HL-60 (cell line): ENCODE measurements around the gene LIG4.

ENCODE experiments used
- DNase-seq, 2 experiments: peaks; one replicate each; pipeline ENCODE4 v3.0.0-alpha.2; 2010 to 2020; ENCODE audit warnings: low read depth in 1 of 2, low spot score in 1 of 2
- H3K27ac ChIP-seq: fragments of 250-450 bp; sonication (Bioruptor Pico); replicated peaks from 2 replicates; pipeline ENCODE4 v1.5.1; 2020; ENCODE audit warnings: mild to moderate bottlenecking, moderate library complexity
- H3K27me3 ChIP-seq: fragments of 250-450 bp; sonication (Bioruptor Pico); 2 replicates; pipeline ENCODE4 v1.5.1; 2021; ENCODE audit warnings: mild to moderate bottlenecking, moderate library complexity; ENCODE audit not compliant: insufficient read depth, poor library complexity, severe bottlenecking
- H3K4me3 ChIP-seq: replicated peaks from 2 replicates; pipeline ENCODE4 v1.5.1; 2011; ENCODE audit warnings: mild to moderate bottlenecking, control low read depth, low read length; ENCODE audit not compliant: insufficient read depth
- GABPA ChIP-seq: IDR thresholded peaks from 2 replicates; pipeline ENCODE4 v1.6.1; 2012; ENCODE audit warnings: low read depth
- POLR2AphosphoS5 ChIP-seq: IDR thresholded peaks from 2 replicates; pipeline ENCODE4 v1.6.1; 2012; ENCODE audit warnings: low read depth
- SPI1 ChIP-seq: IDR thresholded peaks from 2 replicates; pipeline ENCODE4 v1.6.1; 2012; ENCODE audit warnings: low read depth, mild to moderate bottlenecking, borderline replicate concordance
- TF ChIP-seq, protein P1 (sequence below): IDR thresholded peaks from one replicate; pipeline ENCODE4 v1.5.1; 2011; ENCODE audit warnings: low read length, control low read depth, inconsistent platforms; ENCODE audit not compliant: insufficient read depth
- TF ChIP-seq, protein P2 (sequence below): IDR thresholded peaks from 2 replicates; pipeline ENCODE4 v1.6.1; 2012; ENCODE audit warnings: low read depth; ENCODE audit not compliant: insufficient replicate concordance

LIG4 gene

DNA sequence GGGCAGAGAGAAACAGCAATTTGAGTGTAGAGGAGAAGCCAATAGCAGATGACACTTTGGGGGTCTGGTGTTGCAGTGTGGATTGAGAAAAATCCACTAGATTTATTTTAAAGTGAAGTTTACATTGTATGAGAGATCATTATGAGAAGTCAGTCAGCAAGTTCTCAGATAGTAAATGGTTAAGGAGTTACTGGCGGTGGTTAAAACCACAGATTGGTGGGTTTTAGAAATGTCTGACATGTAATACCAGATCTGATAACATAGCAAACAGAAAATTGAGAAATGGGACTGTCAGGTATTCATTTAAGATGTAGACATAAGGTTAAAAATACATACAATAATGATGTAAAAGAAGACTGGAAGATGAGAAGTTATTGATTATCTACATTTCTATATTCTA is 10.1 kb upstream of the LIG4 start:
- TF ChIP-seq, protein P1, sequence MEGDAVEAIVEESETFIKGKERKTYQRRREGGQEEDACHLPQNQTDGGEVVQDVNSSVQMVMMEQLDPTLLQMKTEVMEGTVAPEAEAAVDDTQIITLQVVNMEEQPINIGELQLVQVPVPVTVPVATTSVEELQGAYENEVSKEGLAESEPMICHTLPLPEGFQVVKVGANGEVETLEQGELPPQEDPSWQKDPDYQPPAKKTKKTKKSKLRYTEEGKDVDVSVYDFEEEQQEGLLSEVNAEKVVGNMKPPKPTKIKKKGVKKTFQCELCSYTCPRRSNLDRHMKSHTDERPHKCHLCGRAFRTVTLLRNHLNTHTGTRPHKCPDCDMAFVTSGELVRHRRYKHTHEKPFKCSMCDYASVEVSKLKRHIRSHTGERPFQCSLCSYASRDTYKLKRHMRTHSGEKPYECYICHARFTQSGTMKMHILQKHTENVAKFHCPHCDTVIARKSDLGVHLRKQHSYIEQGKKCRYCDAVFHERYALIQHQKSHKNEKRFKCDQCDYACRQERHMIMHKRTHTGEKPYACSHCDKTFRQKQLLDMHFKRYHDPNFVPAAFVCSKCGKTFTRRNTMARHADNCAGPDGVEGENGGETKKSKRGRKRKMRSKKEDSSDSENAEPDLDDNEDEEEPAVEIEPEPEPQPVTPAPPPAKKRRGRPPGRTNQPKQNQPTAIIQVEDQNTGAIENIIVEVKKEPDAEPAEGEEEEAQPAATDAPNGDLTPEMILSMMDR = no peak
- TF ChIP-seq SPI1 (no peak), POLR2AphosphoS5 (no peak), GABPA (no peak)
- TF ChIP-seq, protein P2, sequence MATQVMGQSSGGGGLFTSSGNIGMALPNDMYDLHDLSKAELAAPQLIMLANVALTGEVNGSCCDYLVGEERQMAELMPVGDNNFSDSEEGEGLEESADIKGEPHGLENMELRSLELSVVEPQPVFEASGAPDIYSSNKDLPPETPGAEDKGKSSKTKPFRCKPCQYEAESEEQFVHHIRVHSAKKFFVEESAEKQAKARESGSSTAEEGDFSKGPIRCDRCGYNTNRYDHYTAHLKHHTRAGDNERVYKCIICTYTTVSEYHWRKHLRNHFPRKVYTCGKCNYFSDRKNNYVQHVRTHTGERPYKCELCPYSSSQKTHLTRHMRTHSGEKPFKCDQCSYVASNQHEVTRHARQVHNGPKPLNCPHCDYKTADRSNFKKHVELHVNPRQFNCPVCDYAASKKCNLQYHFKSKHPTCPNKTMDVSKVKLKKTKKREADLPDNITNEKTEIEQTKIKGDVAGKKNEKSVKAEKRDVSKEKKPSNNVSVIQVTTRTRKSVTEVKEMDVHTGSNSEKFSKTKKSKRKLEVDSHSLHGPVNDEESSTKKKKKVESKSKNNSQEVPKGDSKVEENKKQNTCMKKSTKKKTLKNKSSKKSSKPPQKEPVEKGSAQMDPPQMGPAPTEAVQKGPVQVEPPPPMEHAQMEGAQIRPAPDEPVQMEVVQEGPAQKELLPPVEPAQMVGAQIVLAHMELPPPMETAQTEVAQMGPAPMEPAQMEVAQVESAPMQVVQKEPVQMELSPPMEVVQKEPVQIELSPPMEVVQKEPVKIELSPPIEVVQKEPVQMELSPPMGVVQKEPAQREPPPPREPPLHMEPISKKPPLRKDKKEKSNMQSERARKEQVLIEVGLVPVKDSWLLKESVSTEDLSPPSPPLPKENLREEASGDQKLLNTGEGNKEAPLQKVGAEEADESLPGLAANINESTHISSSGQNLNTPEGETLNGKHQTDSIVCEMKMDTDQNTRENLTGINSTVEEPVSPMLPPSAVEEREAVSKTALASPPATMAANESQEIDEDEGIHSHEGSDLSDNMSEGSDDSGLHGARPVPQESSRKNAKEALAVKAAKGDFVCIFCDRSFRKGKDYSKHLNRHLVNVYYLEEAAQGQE = no peak
- no peaks in the 10 kb centered on the region for H3K27me3 ChIP-seq
- no peak for DNase-seq
- H3K27ac ChIP-seq = no peak overlapping the region
- H3K4me3 ChIP-seq = no peak overlapping the region

DNA sequence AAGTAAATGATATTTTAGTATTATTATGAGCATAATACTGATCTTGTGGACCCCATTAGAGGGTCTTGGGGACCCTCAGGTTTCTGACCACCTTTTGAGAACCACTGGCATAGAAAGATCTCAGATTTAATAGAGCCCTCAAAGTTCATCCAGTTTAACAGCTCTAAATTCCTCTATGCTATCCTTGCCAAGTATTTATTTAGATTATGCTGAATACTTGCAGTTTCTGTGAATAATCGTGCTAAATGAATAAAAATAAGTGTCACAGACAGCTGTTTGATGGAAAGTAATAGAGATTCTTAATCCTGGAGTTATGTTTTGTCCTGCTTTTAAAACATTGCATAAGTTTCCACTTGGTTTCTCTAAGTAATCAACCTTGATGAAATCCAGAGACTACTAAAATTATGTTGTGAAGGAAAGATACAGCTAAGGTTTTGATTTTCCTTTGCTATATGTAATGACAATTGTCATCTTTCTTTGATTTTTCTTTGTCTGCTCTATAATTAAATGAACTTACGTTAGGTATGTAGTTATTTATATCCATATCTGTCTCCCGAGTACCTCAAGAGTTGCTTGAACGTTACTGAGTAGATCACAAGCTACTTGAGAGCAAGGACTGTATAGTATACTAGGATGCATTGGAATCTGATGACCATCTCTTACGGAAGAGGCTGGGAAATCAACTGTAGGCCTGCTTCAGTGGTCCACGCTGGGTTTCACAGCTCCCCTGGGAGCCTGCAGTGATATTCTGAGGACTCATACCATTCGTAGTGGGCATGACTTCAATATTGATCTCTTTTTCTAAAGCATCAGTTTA is 8.6 kb upstream of the LIG4 start:
- TF ChIP-seq GABPA (no peak), POLR2AphosphoS5 (no peak), SPI1 (no peak)
- TF ChIP-seq, protein P1 = no peak
- TF ChIP-seq, protein P2 = no peak
- no peak overlapping the region for H3K4me3 ChIP-seq
- no peak for DNase-seq
- no peaks in the 10 kb centered on the region for H3K27me3 ChIP-seq
- no peak overlapping the region for H3K27ac ChIP-seq

DNA sequence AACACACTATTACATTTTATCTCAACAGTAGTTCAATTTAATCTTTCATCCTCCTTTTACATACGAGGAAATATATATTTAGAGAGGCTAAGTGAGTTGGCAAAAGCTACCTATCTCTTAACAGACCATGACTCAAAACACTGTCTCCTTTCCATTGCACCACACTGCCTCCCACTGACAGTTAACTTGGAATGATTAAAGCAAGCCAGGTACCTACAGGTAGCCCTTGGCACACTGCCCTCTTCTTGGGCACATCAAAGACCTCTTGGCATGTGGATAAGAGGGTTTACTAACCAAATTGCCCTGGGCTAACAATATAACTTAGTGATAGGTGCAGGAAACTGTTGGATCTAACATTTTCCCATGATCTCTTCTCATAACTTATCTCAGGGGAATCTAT is 4.7 kb upstream of the LIG4 start:
- TF ChIP-seq, protein P1 = no peak
- TF ChIP-seq POLR2AphosphoS5 (no peak), SPI1 (no peak), GABPA (no peak)
- TF ChIP-seq, protein P2 = no peak
- Histone ChIP-seq H3K27me3 (no peaks in the 10 kb centered on the region), H3K27ac (no peak overlapping the region), H3K4me3 (no peak overlapping the region; the same call in 1 of the 2 replicates)
- DNase-seq = no peak
